D721Med (cell line): Measurements from ENCODE around the gene TRPV2.

Experiments
- DNase-seq: peaks from one replicate; pipeline ENCODE4 v3.0.0; 2011; ENCODE audit warnings: low spot score; ENCODE audit not compliant: insufficient read length
- FAIRE-seq: peaks from 2 replicates; lab custom pipeline; 2011; peaks lifted over from hg19 to GRCh38; lab: Jason Lieb, UNC
- CTCF ChIP-seq: IDR thresholded peaks from 2 replicates; pipeline ENCODE4 v1.5.1; 2012; ENCODE audit warnings: mild to moderate bottlenecking, control low read depth; ENCODE audit not compliant: insufficient read depth; ENCODE audit errors: missing control alignments

The TRPV2 gene

GRCh38 chr17:16479264-16479663 is 63.9 kb downstream of the TRPV2 start:
- FAIRE-seq (no peak), DNase-seq (no peak)
- no peak for TF ChIP-seq CTCF

GRCh38 chr17:16480995-16481394 is 65.6 kb downstream of the TRPV2 start:
- TF ChIP-seq CTCF: no peak
- no peak for DNase-seq
- no peak for FAIRE-seq

GRCh38 chr17:16482253-16482652 is 66.9 kb downstream of the TRPV2 start:
- DNase-seq (no peak), FAIRE-seq (no peak)
- TF ChIP-seq CTCF: no peak

GRCh38 chr17:16483021-16483645 is 67.8 kb downstream of the TRPV2 start:
- FAIRE-seq: no peak
- TF ChIP-seq CTCF: no peak
- DNase-seq: no peak

GRCh38 chr17:16484445-16485175 is 69.2 kb downstream of the TRPV2 start:
- TF ChIP-seq CTCF: no peak
- FAIRE-seq: no peak
- peak; percentile 4 for DNase-seq
